Upper lobe of left lung (tissue), 6 donors: ENCODE results near the gene MON1A. TPM values are rescaled to one million over a fixed set of nuclear protein-coding genes. Genes with fewer than 3 reads are reported as not detected.
"Not testable (repeated sequence)": the region's sequence is repeated elsewhere in the genome, so short reads cannot be mapped to it uniquely, and the experiment has no call there.

ENCODE experiments used
- ATAC-seq, 2 donors: fragments of 200-7000 bp; cut with Tn5 transposase; one replicate each; pipeline ENCODE4 v1.9.1; 2022; ENCODE audit warnings: mild to moderate bottlenecking in 2 of 2, moderate library complexity in 2 of 2; ENCODE audit not compliant: low FRiP score in 2 of 2
- DNase-seq, 2 donors: peaks; one replicate each; pipeline ENCODE4 v3.0.0-alpha.2; 2019 to 2020
- H3K27ac ChIP-seq, 4 donors: fragments of 200-600 bp; sonication (generic); one replicate each; pipeline ENCODE4 v1.5.1; 2016 to 2019
- H3K27me3 ChIP-seq, 4 donors: fragments of 200-600 bp; sonication (generic); one replicate each; pipeline ENCODE4 v1.5.1; 2017 to 2019
- H3K36me3 ChIP-seq, 4 donors: fragments of 200-600 bp; sonication (generic); one replicate each; pipeline ENCODE4 v1.5.1; 2016 to 2019
- H3K4me1 ChIP-seq, 4 donors: fragments of 200-600 bp; sonication (generic); one replicate each; pipeline ENCODE4 v1.5.1; 2018 to 2019
- H3K4me3 ChIP-seq, 4 donors: fragments of 200-600 bp; sonication (generic); one replicate each; pipeline ENCODE4 v1.5.1; 2017 to 2019; ENCODE audit warnings: mild to moderate bottlenecking in 2 of 4, moderate library complexity in 1 of 4
- H3K9me3 ChIP-seq, 4 donors: fragments of 200-600 bp; sonication (generic); one replicate each; pipeline ENCODE4 v1.5.1; 2018 to 2019
- CTCF ChIP-seq, 6 experiments: fragments of 450-650 bp in 4 of 6; fragments of 200-600 bp in 2 of 6; sonication (generic) in 2 of 6; IDR thresholded peaks; one replicate each; pipeline ENCODE4 v1.5.1; 2016 to 2019; ENCODE audit warnings: antibody characterized with exemption in 6 of 6
- EP300 ChIP-seq, 4 donors: sonication (generic); formaldehyde crosslinking; IDR thresholded peaks; one replicate each; pipeline ENCODE4 v1.5.1; 2017; ENCODE audit warnings: antibody characterized with exemption in 4 of 4, control low read depth in 2 of 4
- POLR2A ChIP-seq, 4 donors: fragments of 450-650 bp; IDR thresholded peaks; one replicate each; pipeline ENCODE4 v1.5.1; 2016 to 2017; ENCODE audit warnings: antibody characterized with exemption in 4 of 4, mild to moderate bottlenecking in 2 of 4
- POLR2AphosphoS5 ChIP-seq, 2 donors: sonication (generic); formaldehyde crosslinking; IDR thresholded peaks; one replicate each; pipeline ENCODE4 v1.5.1; 2017; ENCODE audit warnings: antibody characterized with exemption in 2 of 2
- WGBS, 2 donors: methylation state at CpG; one replicate each; pipeline ENCODE4 v1.1.5; 2017 to 2018; 5-methylcytosine and 5-hydroxymethylcytosine counted together
- total RNA-seq, 6 donors: library from RNA; depleted of rRNA in 4 of 6; stranded (reverse); fragments of >200 nt in 4 of 6; gene quantifications; one replicate each; pipeline versions ENCODE4 v1.1.0 to v1.2.1, GENCODE V29; 2016 to 2021
- donor health status: DM: no; HTN: no; CAD: no; lungs with moderate emphysema.
- donor health status: DM: no; HTN: yes; CAD: no; lungs with severe emphysema.

The MON1A gene
- total RNA-seq, 6 donors from 2014 or later = 8.0 to 28.3 (median 15.0) TPM

- no peaks in the 10 kb centered on the region for H3K9me3 ChIP-seq
- peaks cover 8 to 27% (median 26%) of the 10 kb centered on the region in 4 donors for H3K4me1 ChIP-seq
- DNase-seq = no peak
- TF ChIP-seq POLR2AphosphoS5 (IDR thresholded peaks at IDR 0.05) (no peak), POLR2A (IDR thresholded peaks at IDR 0.05) (no peak), CTCF (IDR thresholded peaks at IDR 0.05) (no peak), EP300 (IDR thresholded peaks at IDR 0.05) (no peak)
- H3K4me3 ChIP-seq = peak overlapping the region; percentile 55 to 76 (median 68)
- H3K27me3 ChIP-seq = no peaks in the 10 kb centered on the region
- 7 to 9% methylated on average over 23 of the region's 23 CpGs for WGBS, 2 donors
- peak overlapping the region; percentile 92 to 95 (median 94) for H3K27ac ChIP-seq
- ATAC-seq = no peak
- no peaks in the 10 kb centered on the region for H3K36me3 ChIP-seq
These were observed 11.1 kb upstream of the MON1A start for GRCh38 chr3:49940667-49941249.

GRCh38 chr3:49939858-49940666 is 10.5 kb upstream of the MON1A start, which contains the start of gene RBM6:
Gene RBM6, plus strand, starts transcription at chr3:49940150. Its CDS starts 22,492 bp downstream, at chr3:49962642.
- ATAC-seq (peak; percentile 99), DNase-seq (peak; percentile 98 to 100)
- no peaks in the 10 kb centered on the region for H3K27me3 ChIP-seq
- H3K9me3 ChIP-seq = no peaks in the 10 kb centered on the region
- WGBS, 2 donors = 0 to 1% methylated on average over 28 to 53 of the region's 74 CpGs
- peak in 3 of 4 donors; percentile 85 to 95 (median 86) for TF ChIP-seq POLR2A (IDR thresholded peaks at IDR 0.05)
- peak in 3 of 6 experiments; percentile 10 to 21 (median 10) for TF ChIP-seq CTCF (IDR thresholded peaks at IDR 0.05)
- TF ChIP-seq EP300 (IDR thresholded peaks at IDR 0.05) = no peak
- peak; percentile 91 to 96 for TF ChIP-seq POLR2AphosphoS5 (IDR thresholded peaks at IDR 0.05)
- no peaks in the 10 kb centered on the region for H3K36me3 ChIP-seq
- peak within 1 kb of the TSS; percentile 92 to 95 (median 94) for H3K27ac ChIP-seq
- H3K4me3 ChIP-seq = peak within 1 kb of the TSS; percentile 55 to 76 (median 68)
- peaks cover 8 to 27% (median 26%) of the 10 kb centered on the region in 4 donors for H3K4me1 ChIP-seq

GRCh38 chr3:49937090-49937489 is 7.5 kb upstream of the MON1A start:
- Histone ChIP-seq H3K9me3 (no peaks in the 10 kb centered on the region), H3K4me1 (peaks cover 6 to 21% (median 17%) of the 10 kb centered on the region in 4 donors)

GRCh38 chr3:49932281-49932680 is 2.7 kb upstream of the MON1A start:
- not testable (repeated sequence) for H3K4me3 ChIP-seq, ATAC-seq, H3K27ac ChIP-seq, H3K27me3 ChIP-seq, DNase-seq, H3K36me3 ChIP-seq, H3K9me3 ChIP-seq
- H3K4me1 ChIP-seq = peaks cover 15 to 26% (median 18%) of the 10 kb centered on the region in 4 donors
- WGBS, 2 donors = 95 to 99% methylated on average over 11 to 15 of the region's 15 CpGs

More at GRCh38 chr3:49937090-49937489, 7.5 kb upstream of the MON1A start:
- no peak overlapping the region for H3K27ac ChIP-seq
- no peaks in the 10 kb centered on the region for H3K27me3 ChIP-seq
- 32 to 50% methylated on average over 3 of the region's 3 CpGs for WGBS, 2 donors
- H3K36me3 ChIP-seq = no peaks in the 10 kb centered on the region
- TF ChIP-seq POLR2AphosphoS5 (IDR thresholded peaks at IDR 0.05) = no peak
- no peak for TF ChIP-seq POLR2A (IDR thresholded peaks at IDR 0.05)
- TF ChIP-seq EP300 (IDR thresholded peaks at IDR 0.05) = no peak
- no peak for TF ChIP-seq CTCF (IDR thresholded peaks at IDR 0.05)
- no peak overlapping the region for H3K4me3 ChIP-seq
- DNase-seq (no peak), ATAC-seq (no peak)

- Histone ChIP-seq H3K9me3 (no peaks in the 10 kb centered on the region), H3K27ac (peak overlapping the region in 1 of 4 donors; percentile 88), H3K36me3 (no peaks in the 10 kb centered on the region), H3K4me1 (peaks cover 15 to 26% (median 18%) of the 10 kb centered on the region in 4 donors), H3K4me3 (no peak overlapping the region), H3K27me3 (no peaks in the 10 kb centered on the region)
- no peak for ATAC-seq
- TF ChIP-seq EP300 (IDR thresholded peaks at IDR 0.05) (no peak), POLR2AphosphoS5 (IDR thresholded peaks at IDR 0.05) (no peak), POLR2A (IDR thresholded peaks at IDR 0.05) (no peak), CTCF (IDR thresholded peaks at IDR 0.05) (no peak)
- WGBS, 2 donors = 83 to 100% methylated on average over 1 of the region's 1 CpG
- DNase-seq = peak in 1 of 2 donors; percentile 49
These were observed 1.3 kb upstream of the MON1A start for GRCh38 chr3:49930922-49931321.
